Epithelial cell of esophagus (primary cell): Measurements from ENCODE around the gene DEGS2.

Experiments used
- DNase-seq: peaks from one replicate; pipeline ENCODE4 v3.0.0; 2010; ENCODE audit warnings: low read depth
- H3K4me3 ChIP-seq: 2 replicates; pipeline ENCODE4 v1.5.1; 2011; ENCODE audit warnings: mild to moderate bottlenecking, low read length, control low read depth
- CTCF ChIP-seq: IDR thresholded peaks from 2 replicates; pipeline ENCODE4 v1.5.1; 2011; ENCODE audit warnings: low read depth, mild to moderate bottlenecking, low read length, control low read depth, inconsistent platforms; ENCODE audit not compliant: insufficient read depth; ENCODE audit errors: missing control alignments

DEGS2 gene

GRCh38 chr14:100172811-100173210 lies 13.4 kb upstream of the DEGS2 start:
- H3K4me3 ChIP-seq = no peak overlapping the region
- no peak for DNase-seq

GRCh38 chr14:100170880-100171279 lies 11.4 kb upstream of the DEGS2 start:
- no peak for TF ChIP-seq CTCF
- no peak overlapping the region for H3K4me3 ChIP-seq
- no peak for DNase-seq

More at GRCh38 chr14:100172811-100173210, 13.4 kb upstream of the DEGS2 start:
- TF ChIP-seq CTCF = no peak

GRCh38 chr14:100168506-100168905 lies 9.1 kb upstream of the DEGS2 start:
- DNase-seq = no peak
- no peak for TF ChIP-seq CTCF
- no peak overlapping the region for H3K4me3 ChIP-seq

GRCh38 chr14:100165831-100166440 lies 6.5 kb upstream of the DEGS2 start:
- no peak for TF ChIP-seq CTCF
- DNase-seq = no peak
- H3K4me3 ChIP-seq = no peak overlapping the region

GRCh38 chr14:100165376-100165775 lies 5.9 kb upstream of the DEGS2 start:
- peak; percentile 14 for TF ChIP-seq CTCF
- no peak overlapping the region for H3K4me3 ChIP-seq
- DNase-seq = peak; percentile 44

- DNase-seq = no peak
- no peak overlapping the region for H3K4me3 ChIP-seq
- no peak for TF ChIP-seq CTCF
Measured at GRCh38 chr14:100160534-100160916, 1.1 kb upstream of the DEGS2 start.

- peak; percentile 60 for DNase-seq
- H3K4me3 ChIP-seq = no peak overlapping the region
- TF ChIP-seq CTCF = no peak
Measured at GRCh38 chr14:100159865-100160533, 554 bp upstream of the DEGS2 start.
